ENCODE data around the gene BLMH. TPM values are rescaled to one million over a fixed set of nuclear protein-coding genes. Genes with fewer than 3 reads are reported as not detected.

Gene BLMH
- total RNA-seq, 1 experiment from 2014 or later, result 33.7 TPM

- Mint-ChIP-seq H3K36me3 (ENCODE audit: insufficient read depth, unreplicated experiment) (no peaks in the 10 kb centered on the region), H3K9me3 (ENCODE audit: low read depth, unreplicated experiment) (no peaks in the 10 kb centered on the region), H3K27ac (ENCODE audit: unreplicated experiment) (no peak overlapping the region), H3K27me3 (ENCODE audit: unreplicated experiment) (no peaks in the 10 kb centered on the region), H3K4me1 (ENCODE audit: low read depth, unreplicated experiment) (no peaks in the 10 kb centered on the region), H3K4me3 (ENCODE audit: low read depth, unreplicated experiment) (no peak overlapping the region)
- intact Hi-C loops (cut with micrococcal nuclease; ENCODE audit: unreplicated experiment), result no loop called here
- no TSS peak for BruUV-seq (replicated peaks)
- no peak for DNase-seq
- CTCF ChIA-PET, result no interaction called here
- TF ChIP-seq CTCF (IDR thresholded peaks at IDR 0.05; ENCODE audit: unreplicated experiment), result no peak
These were observed 38.4 kb downstream of the BLMH start for GRCh38 chr17:30253312-30253711.

- no peaks in the 10 kb centered on the region for H3K4me1 Mint-ChIP-seq (ENCODE audit: low read depth, unreplicated experiment)
- no peak overlapping the region for H3K4me3 Mint-ChIP-seq (ENCODE audit: low read depth, unreplicated experiment)
- no peak for TF ChIP-seq CTCF (IDR thresholded peaks at IDR 0.05; ENCODE audit: unreplicated experiment)
- H3K27ac Mint-ChIP-seq (ENCODE audit: unreplicated experiment), result no peak overlapping the region
- BruUV-seq (replicated peaks), result no TSS peak
- CTCF ChIA-PET, result no interaction called here
- intact Hi-C loops (cut with micrococcal nuclease; ENCODE audit: unreplicated experiment), result no loop called here
- H3K9me3 Mint-ChIP-seq (ENCODE audit: low read depth, unreplicated experiment), result no peaks in the 10 kb centered on the region
- no peaks in the 10 kb centered on the region for H3K27me3 Mint-ChIP-seq (ENCODE audit: unreplicated experiment)
- no peaks in the 10 kb centered on the region for H3K36me3 Mint-ChIP-seq (ENCODE audit: insufficient read depth, unreplicated experiment)
- no peak for DNase-seq
These were observed 39.8 kb downstream of the BLMH start for GRCh38 chr17:30251931-30252330.

- no peak for TF ChIP-seq CTCF (IDR thresholded peaks at IDR 0.05; ENCODE audit: unreplicated experiment)
- H3K36me3 Mint-ChIP-seq (ENCODE audit: insufficient read depth, unreplicated experiment), result peaks cover 8% of the 10 kb centered on the region
- CTCF ChIA-PET, result no interaction called here
- no peak for DNase-seq
- no peaks in the 10 kb centered on the region for H3K9me3 Mint-ChIP-seq (ENCODE audit: low read depth, unreplicated experiment)
- H3K27me3 Mint-ChIP-seq (ENCODE audit: unreplicated experiment), result no peaks in the 10 kb centered on the region
- no peaks in the 10 kb centered on the region for H3K4me1 Mint-ChIP-seq (ENCODE audit: low read depth, unreplicated experiment)
- no peak overlapping the region for H3K27ac Mint-ChIP-seq (ENCODE audit: unreplicated experiment)
- BruUV-seq (replicated peaks), result no TSS peak
- intact Hi-C loops (cut with micrococcal nuclease; ENCODE audit: unreplicated experiment), result no loop called here
- no peak overlapping the region for H3K4me3 Mint-ChIP-seq (ENCODE audit: low read depth, unreplicated experiment)
These were observed 42.3 kb downstream of the BLMH start for GRCh38 chr17:30249460-30249859.

GRCh38 chr17:30248786-30249185 is 43.0 kb downstream of the BLMH start:
- DNase-seq, result no peak
- H3K36me3 Mint-ChIP-seq (ENCODE audit: insufficient read depth, unreplicated experiment), result peaks cover 8% of the 10 kb centered on the region
- TF ChIP-seq CTCF (IDR thresholded peaks at IDR 0.05; ENCODE audit: unreplicated experiment), result no peak
- CTCF ChIA-PET, result no interaction called here
- no peaks in the 10 kb centered on the region for H3K27me3 Mint-ChIP-seq (ENCODE audit: unreplicated experiment)
- H3K4me3 Mint-ChIP-seq (ENCODE audit: low read depth, unreplicated experiment), result no peak overlapping the region
- intact Hi-C loops (cut with micrococcal nuclease; ENCODE audit: unreplicated experiment), result no loop called here
- no TSS peak for BruUV-seq (replicated peaks)
- H3K4me1 Mint-ChIP-seq (ENCODE audit: low read depth, unreplicated experiment), result no peaks in the 10 kb centered on the region
- no peaks in the 10 kb centered on the region for H3K9me3 Mint-ChIP-seq (ENCODE audit: low read depth, unreplicated experiment)
- H3K27ac Mint-ChIP-seq (ENCODE audit: unreplicated experiment), result no peak overlapping the region
